Heart right ventricle (tissue), 16 donors: ENCODE data around the gene BRIP1. TPM values are rescaled to one million over a fixed set of nuclear protein-coding genes. Genes with fewer than 3 reads are reported as not detected.

Source experiments
- ATAC-seq, 8 donors: fragments of 200-7000 bp; cut with Tn5 transposase; one replicate each; pipeline ENCODE4 v1.9.1; 2020; ENCODE audit warnings: mild to moderate bottlenecking in 8 of 8, moderate library complexity in 8 of 8, moderate number of reproducible peaks in 1 of 8
- DNase-seq, 2 donors: peaks; one replicate each; pipeline ENCODE4 v3.0.0-alpha.2; 2020
- H3K27ac ChIP-seq, 10 donors: fragments of 200-600 bp; sonication (generic) in 2 of 10; one replicate each; pipeline versions ENCODE4 v1.5.0 to v1.8.0; 2020 to 2022; ENCODE audit warnings: mild to moderate bottlenecking in 3 of 10
- H3K27me3 ChIP-seq, 7 donors: fragments of 200-600 bp; one replicate each; pipeline ENCODE4 v1.8.0; 2021 to 2022; ENCODE audit warnings: mild to moderate bottlenecking in 2 of 7
- H3K36me3 ChIP-seq, 9 donors: fragments of 200-600 bp; sonication (generic) in 1 of 9; one replicate each; pipeline versions ENCODE4 v1.5.0 to v1.8.0; 2020 to 2022; ENCODE audit warnings: mild to moderate bottlenecking in 2 of 9
- H3K4me1 ChIP-seq, 9 donors: fragments of 200-600 bp; sonication (generic) in 1 of 9; one replicate each; pipeline versions ENCODE4 v1.5.0 to v1.8.0; 2020 to 2022; ENCODE audit warnings: mild to moderate bottlenecking in 4 of 9
- H3K4me3 ChIP-seq, 10 donors: fragments of 200-600 bp; sonication (generic) in 2 of 10; one replicate each; pipeline versions ENCODE4 v1.5.0 to v1.8.0; 2020 to 2022; ENCODE audit warnings: mild to moderate bottlenecking in 7 of 10, moderate library complexity in 2 of 10
- H3K9me3 ChIP-seq, 11 donors: fragments of 200-600 bp in 10 of 11; sonication (generic) in 2 of 11; one replicate each; pipeline versions ENCODE4 v1.5.0 to v1.8.0; 2013 to 2022; ENCODE audit warnings: mild to moderate bottlenecking in 2 of 11, control low read depth in 1 of 11, moderate library complexity in 1 of 11
- CTCF ChIP-seq, 9 donors: fragments of 200-600 bp; sonication (generic) in 2 of 9; IDR thresholded peaks; one replicate each; pipeline versions ENCODE4 v1.5.0 to v1.8.0; 2021 to 2022; ENCODE audit warnings: antibody characterized with exemption in 9 of 9, mild to moderate bottlenecking in 5 of 9, moderate library complexity in 1 of 9
- WGBS, 2 donors: extraction: QIAGEN DNeasy Blood & Tissue Kit; methylation state at CpG; one replicate each; pipeline ENCODE4 v1.1.7; 2013; ENCODE audit warnings: inconsistent platforms in 1 of 2; 5-methylcytosine and 5-hydroxymethylcytosine counted together
- intact Hi-C, 10 donors: fragments of 100-400 bp; cut with DNase I; formaldehyde crosslinking; loops; one replicate each; pipeline versions ENCODE4 v1.11.1 to v1.14.2; 2022
- polyA plus RNA-seq, 2 donors: library from polyadenylated mRNA; stranded (reverse); fragments of 200-250 nt; gene quantifications; one replicate each; pipeline ENCODE4 v1.2.3, GENCODE V29; 2013
- total RNA-seq, 10 donors: library from RNA; stranded (reverse); fragmentation: NEBNext Ultra II Directional in 3 of 10; extraction: Animal tissue kit (Norgen Biotek cat#: 25700) in 3 of 10; gene quantifications; one replicate each; pipeline versions ENCODE4 v1.2.1 to v1.2.4, GENCODE V29; 2021 to 2023
- donor health status: Arrhythmogenic right ventricular cardiomyopathy.
- donor health status: ischemic (EF 13 %, LVEDD 7.1; RV severe dilation, severe dysfunction).
- donor health status: healthy with polysubstance abuse.
- donor health status: DM: no; HTN: yes; CAD: no.
- donor health status: DM: no; HTN: no; CAD: no.
- donor health status: ischemic (EF 25% LVEDD 6.9; RV normal size, moderate dysfunction).
- donor health status: ischemic (EF 25% LVEDD 5.7; RV mildly dilated, moderate dysfunction).
- donor health status: healthy.
- donor health status: DM: yes; HTN: yes; CAD: no.
- donor health status: Ischemic cardiomyopathy.
- donor health status: ischemic (EF 35%, LVEDD 5.7; RV mildly dilated, moderate dysfunction).
- donor health status: nonischemic (EF 11% LVEDD 7.7; RV severe dilation, severe dysfunction).
- donor health status: DM: yes; HTN: yes; CAD: no.
- donor health status: PGD.
- donor health status: ischemic (EF 29% LVEDD 5.4; RV normal size, mild dysfunction).
- donor health status: nonischemic (EF 23%, LVEDD 6.1; RV moderate dilation, normal function).

BRIP1 gene
- total and polyA plus RNA-seq, 12 donors: 0.03 to 2.1 (median 0.22) TPM; not detected in 1

DNA sequence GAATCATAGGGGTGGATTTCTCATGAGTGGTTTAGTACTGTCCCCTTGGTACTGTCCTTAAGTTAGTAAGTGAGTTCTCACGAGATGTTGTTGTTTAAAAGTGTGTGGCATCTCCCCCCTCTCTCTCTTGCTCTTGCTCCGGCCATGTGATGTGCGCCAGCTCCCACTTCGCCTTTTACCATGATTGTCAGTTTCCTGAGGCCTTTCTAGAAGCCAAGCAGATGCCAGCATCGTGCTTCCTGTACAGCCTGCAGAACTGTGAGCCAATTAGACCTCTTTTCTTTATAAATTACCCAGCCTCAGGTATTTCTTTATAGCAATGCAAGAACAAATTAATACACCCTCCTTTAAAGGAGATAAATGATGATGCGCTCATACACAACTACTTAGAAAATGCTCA is 222.2 kb downstream of the BRIP1 start:
- DNase-seq: no peak
- Histone ChIP-seq H3K4me3 (no peak overlapping the region), H3K36me3 (no peaks in the 10 kb centered on the region), H3K27me3 (peaks cover 0 to 10% (median 0%) of the 10 kb centered on the region in 7 donors), H3K27ac (no peak overlapping the region), H3K9me3 (peaks cover 0 to 11% (median 0%) of the 10 kb centered on the region in 11 donors), H3K4me1 (no peaks in the 10 kb centered on the region)
- no peak for ATAC-seq
- no peak for TF ChIP-seq CTCF (IDR thresholded peaks at IDR 0.05)
- intact Hi-C loops: no loop called here
- 83 to 95% methylated on average over 6 of the region's 6 CpGs for WGBS, 2 donors

- Histone ChIP-seq H3K4me3 (no peak overlapping the region), H3K27ac (no peak overlapping the region), H3K9me3 (peaks cover 0 to 24% (median 6%) of the 10 kb centered on the region in 11 donors), H3K4me1 (no peaks in the 10 kb centered on the region), H3K36me3 (no peaks in the 10 kb centered on the region), H3K27me3 (peaks cover 0 to 10% (median 0%) of the 10 kb centered on the region in 7 donors)
- intact Hi-C loops: loop anchor here in 2 of 10 donors (10.0 kb wide), 1 partner anchor 195 kb away; no protein-coding TSS in a partner anchor
- TF ChIP-seq CTCF (IDR thresholded peaks at IDR 0.05): no peak
- 93 to 98% methylated on average over 1 of the region's 1 CpG for WGBS, 2 donors
- ATAC-seq (no peak), DNase-seq (no peak)
Measured at GRCh38 chr17:61639818-61640217, 223.5 kb downstream of the BRIP1 start.

DNA sequence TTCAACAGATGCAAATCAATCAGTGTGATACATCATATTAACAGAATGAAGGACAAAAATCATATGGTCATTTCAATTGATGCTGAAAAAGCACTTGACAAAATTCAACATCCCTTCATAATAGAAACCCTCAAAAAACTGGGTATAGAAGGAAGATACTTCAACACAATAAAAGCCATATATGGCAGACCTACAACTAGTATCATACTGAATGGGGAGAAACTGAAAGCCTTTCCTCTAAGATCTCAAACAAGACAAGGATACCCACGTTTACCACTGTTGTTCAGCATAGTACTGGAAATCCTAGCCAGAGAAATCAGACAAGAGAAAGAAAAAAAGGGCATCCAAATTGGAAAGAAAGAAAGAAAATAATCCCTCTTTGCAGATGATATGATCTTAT is 225.2 kb downstream of the BRIP1 start:
- WGBS, 2 donors: 28 to 34% methylated on average over 1 of the region's 1 CpG
- DNase-seq (no peak), ATAC-seq (no peak)
- intact Hi-C loops: loop anchor here in 2 of 10 donors (10.0 kb wide), 1 partner anchor 197 kb away; no protein-coding TSS in a partner anchor
- no peak overlapping the region for H3K4me3 ChIP-seq
- peaks cover 0 to 30% (median 8%) of the 10 kb centered on the region in 11 donors for H3K9me3 ChIP-seq
- H3K36me3 ChIP-seq: no peaks in the 10 kb centered on the region
- no peak overlapping the region for H3K27ac ChIP-seq
- no peak for TF ChIP-seq CTCF (IDR thresholded peaks at IDR 0.05)
- no peaks in the 10 kb centered on the region for H3K4me1 ChIP-seq
- peaks cover 0 to 10% (median 0%) of the 10 kb centered on the region in 7 donors for H3K27me3 ChIP-seq

DNA sequence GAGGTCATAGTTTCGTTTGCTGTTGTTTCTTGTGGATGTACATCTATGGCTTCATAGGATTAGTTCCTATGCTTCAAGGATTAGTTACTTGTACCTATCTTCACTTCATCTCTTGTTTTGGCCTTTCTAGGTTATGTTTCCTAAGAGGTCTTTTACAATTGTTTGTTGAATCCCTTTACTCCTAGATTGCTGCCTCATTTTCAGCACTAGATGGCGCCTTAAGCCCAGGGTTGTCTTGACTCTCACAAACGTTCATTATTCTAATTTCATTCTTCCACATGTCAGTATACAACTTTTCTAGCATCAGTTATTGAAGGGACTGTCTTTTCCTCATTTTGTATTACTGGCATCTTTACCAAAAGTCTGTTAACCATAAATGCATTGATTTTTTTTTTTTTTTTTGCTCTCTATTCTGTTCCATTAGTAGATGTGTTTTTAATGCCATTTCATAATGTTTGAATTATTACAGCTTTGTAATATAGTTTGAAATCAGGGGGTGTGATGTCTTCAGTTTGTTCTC is 227.4 kb downstream of the BRIP1 start:
- H3K27ac ChIP-seq: no peak overlapping the region
- H3K9me3 ChIP-seq: peaks cover 0 to 30% (median 8%) of the 10 kb centered on the region in 11 donors
- H3K27me3 ChIP-seq: peaks cover 0 to 10% (median 0%) of the 10 kb centered on the region in 7 donors
- no peaks in the 10 kb centered on the region for H3K36me3 ChIP-seq
- intact Hi-C loops: loop anchor here in 2 of 10 donors (10.0 kb wide), 1 partner anchor 199 kb away; no protein-coding TSS in a partner anchor
- WGBS, 2 donors: 6 to 8% methylated on average over 3 of the region's 3 CpGs
- peak in 7 of 9 donors; percentile 23 to 68 (median 47) for TF ChIP-seq CTCF (IDR thresholded peaks at IDR 0.05)
- no peak overlapping the region for H3K4me3 ChIP-seq
- no peak for ATAC-seq
- no peak for DNase-seq
- H3K4me1 ChIP-seq: no peaks in the 10 kb centered on the region
